Fibroblast of lung (primary cell): ENCODE data around the gene LRRC47.

Experiments
- CTCF ChIP-seq, 2 donors: IDR thresholded peaks in 1 of 2; conservative IDR thresholded peaks in 1 of 2; 1 replicate in 1 of 2; 2 replicates in 1 of 2; pipeline ENCODE4 v1.5.1; 2011 to 2012; ENCODE audit warnings: low read length in 2 of 2, control low read depth in 1 of 2, inconsistent platforms in 1 of 2, low read depth in 1 of 2, mild to moderate bottlenecking in 1 of 2
- EZH2 ChIP-seq: IDR thresholded peaks from 2 replicates; pipeline ENCODE4 v1.5.1; 2012; ENCODE audit warnings: low read length, control low read depth, mild to moderate bottlenecking; ENCODE audit errors: missing control alignments

DNA sequence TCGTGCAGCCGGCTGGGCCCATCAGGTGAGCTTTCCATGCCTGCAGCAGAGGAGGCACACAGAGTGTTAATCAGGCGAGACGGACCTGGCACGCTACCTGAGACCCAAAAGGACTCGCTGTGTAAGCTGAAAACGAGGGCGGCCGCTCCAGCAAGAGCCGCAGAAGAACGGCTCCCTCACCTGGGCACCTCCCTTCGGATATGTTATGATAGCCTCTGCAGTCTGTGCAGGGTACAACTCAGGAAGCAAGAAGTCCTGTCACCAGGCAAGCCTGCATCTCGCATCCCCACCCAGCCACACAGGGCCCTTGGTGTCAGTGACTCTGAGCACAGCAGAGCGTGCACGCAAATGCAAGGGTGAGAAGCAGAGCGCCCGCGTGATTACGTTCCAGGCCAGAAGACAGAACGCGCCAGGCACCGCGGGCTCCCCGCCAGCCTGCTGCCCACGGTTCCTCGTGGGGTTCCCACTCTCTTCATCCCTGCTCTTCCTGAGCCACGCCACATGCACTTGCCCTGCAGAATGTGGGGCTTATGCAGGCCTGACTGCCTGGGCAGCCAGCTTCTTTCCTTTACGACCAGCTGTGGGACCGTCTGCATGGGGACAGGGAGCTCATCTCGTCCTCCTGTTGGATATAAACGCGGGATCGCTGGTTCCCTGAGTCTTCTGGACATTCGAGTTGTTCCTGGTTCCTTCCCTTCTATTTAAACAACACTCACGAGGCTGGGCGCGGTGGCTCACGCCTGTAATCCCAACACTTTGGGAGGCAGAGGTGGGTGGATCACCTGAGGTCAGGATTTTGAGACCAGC is 20.2 kb upstream of the LRRC47 start:
- no peak for TF ChIP-seq CTCF (conservative IDR thresholded peaks at IDR 0.05 in 1 of 2, IDR thresholded peaks at IDR 0.05 in 1 of 2; ENCODE audit: low read depth in 1 of 2, low read length in 2 of 2)
- no peak for TF ChIP-seq EZH2
